DND-41 (cell line): ENCODE data around the gene FIZ1.

ENCODE experiments used
- CTCF ChIP-seq: IDR thresholded peaks from 2 replicates; pipeline ENCODE4 v1.5.1; 2012; ENCODE audit warnings: borderline replicate concordance, low read length, moderate library complexity, mild to moderate bottlenecking; ENCODE audit not compliant: poor library complexity, severe bottlenecking; ENCODE audit errors: extremely low read depth
- EZH2 ChIP-seq: IDR thresholded peaks from 3 replicates; pipeline ENCODE4 v1.6.1; 2012; ENCODE audit warnings: borderline replicate concordance, low read depth, mild to moderate bottlenecking, moderate library complexity, low read length, inconsistent platforms; ENCODE audit not compliant: severe bottlenecking

DNA sequence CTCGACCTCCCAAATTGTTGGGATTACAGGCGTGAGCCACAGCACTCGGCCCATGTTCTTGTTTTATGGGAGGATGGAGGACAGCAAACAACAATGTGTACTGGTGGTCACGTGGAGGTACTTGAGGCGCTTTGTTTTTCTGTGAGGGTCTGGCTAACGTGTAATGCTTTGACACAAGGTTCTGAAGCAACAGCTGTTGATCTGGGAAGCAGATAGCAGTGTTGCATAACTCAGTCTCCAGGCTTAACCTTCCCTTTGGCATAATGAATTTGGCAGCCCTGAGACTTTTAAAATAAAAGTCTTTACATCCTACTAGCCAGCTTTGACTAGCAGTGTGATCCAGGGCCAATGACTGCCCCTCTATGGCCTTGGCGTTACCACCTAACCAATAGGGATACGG, 34.5 kb upstream of the FIZ1 start:
- no peak for TF ChIP-seq CTCF
- no peak for TF ChIP-seq EZH2
